ENCODE measurements around the gene USP9X.
"Not testable (repeated sequence)": the region's sequence is repeated elsewhere in the genome, so short reads cannot be mapped to it uniquely, and the experiment has no call there.

USP9X gene

DNA sequence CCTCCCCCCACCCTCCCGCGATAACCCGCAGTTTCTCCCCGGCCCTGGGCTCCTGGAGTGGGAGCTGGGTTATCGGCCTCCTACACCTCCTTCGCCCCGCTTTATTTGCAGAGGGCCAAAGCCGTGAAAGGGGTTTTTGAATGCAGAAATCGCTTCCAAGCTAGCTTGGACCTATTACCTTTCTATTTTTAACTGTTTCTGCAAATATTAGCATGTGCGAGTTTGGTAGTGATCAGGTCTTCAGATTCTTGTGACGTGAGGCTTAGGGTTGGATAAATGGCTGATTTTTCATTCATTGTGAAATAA lies 1.3 kb downstream of the USP9X start:
- DNase-seq (ENCODE audit: low spot score): peak; percentile 13

DNA sequence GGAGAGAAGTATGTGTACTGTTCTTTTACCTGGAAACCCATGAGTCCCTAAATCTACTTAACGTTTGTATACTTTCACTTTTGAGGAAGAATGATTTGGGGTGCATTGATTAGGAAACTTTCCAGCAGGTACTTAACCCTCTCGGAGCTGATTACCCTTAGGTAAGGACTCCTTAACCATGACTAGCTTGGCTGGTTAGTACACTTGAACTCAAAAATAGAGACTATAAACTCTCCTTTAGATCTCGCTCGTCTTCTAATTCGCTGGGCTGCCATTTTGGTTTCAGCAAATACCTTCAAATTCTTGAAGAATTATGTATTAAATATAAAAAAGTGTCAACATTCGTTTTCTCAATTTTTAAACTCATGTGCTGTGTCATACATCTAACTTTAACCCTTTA lies 2.0 kb downstream of the USP9X start:
- no peak for DNase-seq (ENCODE audit: low spot score)

- no peak for DNase-seq (ENCODE audit: low spot score)
Observed at GRCh38 chrX:41090568-41091238, 5.5 kb downstream of the USP9X start.

DNA sequence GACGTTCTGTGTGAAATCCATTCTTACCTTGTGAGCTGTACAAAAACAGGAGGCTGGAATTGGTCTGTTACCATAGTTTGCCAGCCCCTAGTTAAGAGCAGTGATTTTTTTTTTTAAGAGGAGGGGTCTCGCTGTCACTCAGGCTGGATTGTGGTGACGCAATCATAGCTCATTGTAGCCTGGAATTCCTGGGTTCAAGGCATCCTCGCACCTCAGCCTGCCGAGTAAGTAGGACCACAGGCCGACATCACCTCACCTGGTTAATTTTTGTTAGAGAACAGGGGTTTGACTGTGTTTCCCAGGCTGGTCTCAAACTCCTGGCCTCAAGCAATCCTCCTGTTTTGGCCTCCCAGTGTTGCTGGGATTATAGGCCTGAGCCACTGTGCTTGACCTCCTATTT lies 7.5 kb downstream of the USP9X start:
- DNase-seq (ENCODE audit: low spot score): no peak

- DNase-seq (ENCODE audit: low spot score): no peak
Observed at GRCh38 chrX:41095174-41095573, 9.9 kb downstream of the USP9X start.

GRCh38 chrX:41095908-41096307 lies 10.7 kb downstream of the USP9X start:
- no peak for DNase-seq (ENCODE audit: low spot score)

- no peak for DNase-seq (ENCODE audit: low spot score)
Observed at GRCh38 chrX:41096339-41096955, 11.2 kb downstream of the USP9X start.

GRCh38 chrX:41097326-41097725 lies 12.1 kb downstream of the USP9X start:
- DNase-seq (ENCODE audit: low spot score): no peak

- DNase-seq (ENCODE audit: low spot score): no peak
Observed at GRCh38 chrX:41100200-41100599, 15.0 kb downstream of the USP9X start.

DNA sequence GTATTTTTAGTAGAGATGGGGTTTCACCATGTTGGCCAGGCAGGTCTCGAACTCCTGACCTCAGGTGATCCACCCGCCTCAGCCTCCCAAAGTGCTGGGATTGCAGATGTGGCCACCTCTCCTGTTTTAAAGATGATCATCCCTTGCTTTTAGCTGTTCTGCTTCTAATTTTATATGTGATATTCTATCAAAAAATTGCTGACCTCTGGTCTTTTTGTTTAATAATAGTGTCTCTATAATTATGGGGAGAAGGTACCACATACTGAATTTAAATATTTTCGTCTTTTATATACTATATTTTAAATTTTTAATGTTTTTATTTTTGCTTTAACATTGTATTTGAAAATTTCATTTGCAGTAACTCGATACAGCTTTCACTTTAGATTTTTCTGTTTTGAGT lies 15.6 kb downstream of the USP9X start:
- no peak for DNase-seq (ENCODE audit: low spot score)

DNA sequence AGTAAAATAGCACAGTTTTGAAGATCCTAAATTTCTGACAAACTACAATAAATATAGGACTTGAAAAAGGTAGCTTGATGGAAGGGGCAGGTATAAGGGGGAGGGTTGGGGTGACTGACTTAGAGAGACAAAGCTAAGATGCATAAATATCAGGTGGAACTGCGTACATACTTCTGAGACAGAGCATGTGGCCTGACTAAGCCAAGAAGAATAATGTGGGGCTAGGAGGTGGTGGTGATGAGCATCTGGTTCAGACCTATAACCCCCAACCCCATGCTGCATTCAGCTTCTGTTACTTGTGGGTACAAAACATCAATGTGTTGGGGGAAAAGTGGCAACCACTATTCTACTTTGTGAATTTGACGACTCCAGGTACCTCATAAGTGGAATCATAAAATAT lies 19.8 kb downstream of the USP9X start:
- no peak for DNase-seq (ENCODE audit: low spot score)

GRCh38 chrX:41106257-41106656 lies 21.0 kb downstream of the USP9X start:
- not testable (repeated sequence) for DNase-seq (ENCODE audit: low spot score)

DNA sequence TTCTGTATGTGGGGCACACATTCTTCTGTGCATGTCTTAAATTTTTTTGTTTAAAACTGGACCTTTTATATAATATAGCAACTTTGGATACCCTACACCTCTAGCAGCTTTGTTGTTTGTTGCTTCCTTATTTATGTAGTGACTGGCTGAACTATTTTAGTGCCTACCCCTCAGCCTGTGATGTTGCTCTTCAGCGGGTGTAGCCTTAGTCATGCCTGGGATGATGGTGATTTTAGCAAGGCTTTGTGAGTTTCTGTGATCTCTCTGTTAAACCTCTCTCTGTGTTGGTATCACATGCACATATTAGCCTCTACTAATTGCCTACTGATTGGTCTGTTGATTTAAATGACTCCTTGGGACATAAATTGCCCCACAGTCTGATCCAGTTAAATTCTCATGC lies 22.8 kb downstream of the USP9X start:
- no peak for DNase-seq (ENCODE audit: low spot score)

- DNase-seq (ENCODE audit: low spot score): no peak
Observed at GRCh38 chrX:41108463-41109205, 23.4 kb downstream of the USP9X start.

DNA sequence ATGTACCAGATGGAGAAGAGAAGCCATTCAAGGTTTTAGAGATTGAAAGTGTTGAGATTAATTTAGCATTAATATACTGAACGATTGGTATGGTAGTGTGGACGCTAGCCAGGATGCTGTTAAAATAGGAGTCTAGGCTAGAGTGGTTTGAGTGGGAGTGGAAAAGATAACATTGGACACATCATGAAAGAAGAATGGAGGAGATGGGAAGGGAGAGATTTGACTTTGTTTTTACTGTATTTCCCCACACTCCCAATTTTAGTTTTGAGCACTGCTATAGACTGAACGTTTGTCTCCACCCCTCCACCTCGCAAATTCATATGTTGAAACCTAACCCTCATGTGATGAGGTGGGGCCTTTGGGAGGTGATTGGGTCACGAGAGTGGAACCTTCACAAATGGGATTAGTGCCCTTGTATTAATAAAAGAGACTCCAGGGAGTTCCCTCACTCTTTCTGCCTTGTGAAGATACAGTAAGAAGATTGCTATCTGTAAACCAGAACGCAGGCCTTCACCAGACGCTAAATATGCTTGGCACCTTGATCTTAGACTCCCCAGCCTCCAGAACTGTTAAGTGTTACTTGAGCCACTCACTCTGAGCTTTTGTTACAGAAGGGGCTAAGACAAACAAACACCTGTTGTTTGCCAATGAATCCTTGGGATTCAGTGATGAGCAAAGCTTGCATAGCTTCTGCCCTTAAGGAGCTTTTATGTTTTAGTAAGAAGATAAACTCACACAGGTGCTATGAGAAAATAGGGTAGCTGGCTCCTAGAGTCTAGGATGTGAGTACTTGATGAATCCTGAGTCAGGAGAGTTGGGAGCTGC lies 25.8 kb downstream of the USP9X start:
- no peak for DNase-seq (ENCODE audit: low spot score)

DNA sequence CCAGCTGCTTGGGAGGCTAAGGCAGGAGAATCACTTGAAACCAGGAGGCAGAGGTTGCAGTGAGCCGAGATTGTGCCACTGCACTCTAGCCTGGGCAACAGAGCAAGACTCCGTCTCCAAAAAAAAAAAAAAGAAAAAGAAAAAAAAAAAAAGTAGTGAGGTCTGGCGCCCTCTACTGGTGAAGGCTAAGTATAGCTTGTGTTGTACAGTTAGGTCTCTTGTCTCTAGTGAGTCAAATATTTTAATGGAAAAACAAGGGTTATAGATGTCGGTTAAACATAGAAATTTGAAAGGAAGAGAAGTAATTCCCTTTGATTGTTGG lies 29.8 kb downstream of the USP9X start:
- DNase-seq (ENCODE audit: low spot score): peak; percentile 34

GRCh38 chrX:41116948-41117347 lies 31.7 kb downstream of the USP9X start:
- DNase-seq (ENCODE audit: low spot score): peak; percentile 46

- DNase-seq (ENCODE audit: low spot score): peak; percentile 38
Observed at GRCh38 chrX:41118156-41118555, 32.9 kb downstream of the USP9X start.

- no peak for DNase-seq (ENCODE audit: low spot score)
Observed at GRCh38 chrX:41119803-41120202, 34.6 kb downstream of the USP9X start.

DNA sequence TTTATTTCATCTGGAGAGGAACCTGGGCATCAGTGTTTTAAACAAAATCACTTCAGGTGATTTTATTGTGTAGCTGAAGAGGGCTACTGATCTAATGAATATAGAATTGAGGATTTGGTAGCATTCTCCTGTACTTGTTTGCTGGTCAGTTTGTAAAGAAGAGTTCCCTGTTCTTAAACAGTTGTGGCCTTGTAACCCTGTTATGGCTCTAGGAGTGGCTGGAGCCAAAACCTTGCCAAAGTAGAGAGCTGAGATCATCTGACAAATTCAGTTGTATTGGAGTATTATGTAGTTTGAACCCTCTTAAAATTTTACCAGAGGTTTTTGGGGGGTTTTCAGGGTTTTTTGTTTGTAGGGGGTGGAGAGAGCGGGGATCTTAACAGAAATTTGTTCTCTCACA lies 36.5 kb downstream of the USP9X start:
- no peak for DNase-seq (ENCODE audit: low spot score)

DNA sequence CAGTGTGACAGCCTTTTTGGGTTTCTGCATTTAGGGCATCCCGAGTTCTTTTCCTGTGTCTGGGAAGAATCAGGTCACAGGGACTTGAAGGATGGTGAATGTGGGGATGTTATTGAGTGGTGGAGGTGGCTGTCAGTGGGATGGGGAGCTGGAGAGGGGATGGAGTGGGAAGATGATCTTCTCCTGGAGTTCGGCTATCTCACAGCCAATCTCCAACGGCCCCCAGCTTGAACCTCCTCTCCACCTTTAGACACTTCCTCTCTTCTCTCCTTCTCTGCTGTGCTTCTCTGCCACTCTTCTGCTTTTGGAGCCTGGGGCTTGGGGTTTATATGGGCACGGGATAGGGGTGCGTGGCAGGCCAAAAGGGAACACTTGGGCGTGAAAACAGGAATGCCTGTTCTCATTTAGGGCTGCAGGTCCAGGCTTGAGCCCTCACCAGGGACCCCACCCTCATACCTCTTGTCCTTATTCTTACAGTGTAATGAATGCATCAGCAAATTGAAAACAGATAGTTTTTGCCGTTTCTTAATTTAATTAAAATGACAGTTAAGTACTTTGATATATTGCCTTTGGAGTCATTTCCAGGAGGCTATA lies 37.5 kb downstream of the USP9X start:
- DNase-seq (ENCODE audit: low spot score): no peak

GRCh38 chrX:41127477-41128192 lies 42.4 kb downstream of the USP9X start:
- no peak for DNase-seq (ENCODE audit: low spot score)

Measured in CD4-positive, alpha-beta T cell treated with Interleukin-2 at 100 ng/mL for 4 hours (primary cell).